Measurements from ENCODE around the gene EXOC4.
"Not testable (repeated sequence)": the region's sequence is repeated elsewhere in the genome, so short reads cannot be mapped to it uniquely, and the experiment has no call there.

EXOC4 gene

DNA sequence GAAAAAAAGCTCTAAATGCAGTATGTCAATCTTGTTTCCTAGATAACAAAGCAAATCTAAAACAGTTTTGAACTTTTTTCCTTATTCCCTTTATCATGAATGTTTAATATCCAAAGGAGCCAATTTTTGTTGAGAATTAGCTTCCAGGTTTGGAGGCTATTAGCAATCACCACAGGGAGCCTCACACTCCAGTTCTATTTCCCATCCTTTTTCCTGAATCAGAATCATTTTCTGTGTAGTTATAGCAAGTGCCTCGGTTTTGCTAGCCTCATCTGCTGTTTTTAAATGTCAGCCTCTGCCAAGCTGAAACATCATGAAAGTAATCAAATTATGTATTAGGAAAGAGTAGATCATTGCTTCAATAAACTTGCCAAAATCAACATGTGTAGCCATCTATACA is 516.8 kb downstream of the EXOC4 start:
- H3K9ac ChIP-seq (ENCODE audit: low read length in 5 of 5), result no peak overlapping the region
- no peaks in the 10 kb centered on the region for H3K36me3 ChIP-seq (ENCODE audit: control insufficient read depth in 5 of 5, insufficient read depth in 5 of 5, low read length in 5 of 5)
- H3K9me3 ChIP-seq (ENCODE audit: control insufficient read depth in 5 of 5, low read length in 5 of 5), result no peaks in the 10 kb centered on the region
- no peak overlapping the region for H3K27ac ChIP-seq (ENCODE audit: low read depth, low read length)
- peaks cover 0 to 5% (median 0%) of the 10 kb centered on the region in 5 donors for H3K4me1 ChIP-seq (ENCODE audit: control insufficient read depth in 5 of 5, insufficient read depth in 5 of 5, low read length in 5 of 5)
- no peaks in the 10 kb centered on the region for H3K27me3 ChIP-seq (ENCODE audit: control insufficient read depth in 5 of 5, insufficient read depth in 4 of 5, low read length in 5 of 5)
- H3K4me3 ChIP-seq (ENCODE audit: low read depth in 1 of 5, low read length in 5 of 5), result no peak overlapping the region

DNA sequence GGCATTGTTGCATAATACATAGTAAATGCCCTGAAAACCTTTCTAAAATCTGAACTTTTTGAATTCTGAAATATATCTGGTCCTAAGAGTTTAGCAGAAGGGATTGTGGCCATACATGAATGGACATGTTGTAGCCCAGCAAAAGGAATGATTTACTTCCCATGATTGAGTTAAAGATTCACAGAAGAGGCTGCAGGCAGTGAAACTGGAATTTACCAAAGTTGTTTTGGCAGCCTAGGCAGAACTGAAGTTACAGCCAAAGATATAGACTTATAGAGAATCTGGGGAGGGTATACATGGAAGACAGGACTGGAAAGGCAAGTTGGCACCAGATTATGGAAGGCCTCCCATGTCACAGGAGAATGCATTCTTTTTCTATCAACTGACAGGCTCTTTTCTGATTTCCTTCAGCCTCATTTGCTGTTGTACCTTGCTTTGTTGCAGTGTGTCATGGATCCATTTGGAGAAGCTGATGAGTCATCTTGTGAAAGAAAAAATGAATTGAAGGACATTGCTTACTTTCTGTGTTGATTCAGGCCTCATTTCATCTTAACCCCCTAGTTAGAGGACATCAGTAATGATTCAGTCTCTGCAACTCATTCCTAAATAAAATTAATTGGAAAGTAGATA is 518.1 kb downstream of the EXOC4 start:
- Histone ChIP-seq H3K36me3 (ENCODE audit: control insufficient read depth in 5 of 5, insufficient read depth in 5 of 5, low read length in 5 of 5) (no peaks in the 10 kb centered on the region), H3K27me3 (ENCODE audit: control insufficient read depth in 5 of 5, insufficient read depth in 4 of 5, low read length in 5 of 5) (no peaks in the 10 kb centered on the region), H3K27ac (ENCODE audit: low read depth, low read length) (no peak overlapping the region), H3K9ac (ENCODE audit: low read length in 5 of 5) (no peak overlapping the region), H3K9me3 (ENCODE audit: control insufficient read depth in 5 of 5, low read length in 5 of 5) (no peaks in the 10 kb centered on the region), H3K4me1 (ENCODE audit: control insufficient read depth in 5 of 5, insufficient read depth in 5 of 5, low read length in 5 of 5) (peaks cover 0 to 3% (median 0%) of the 10 kb centered on the region in 5 donors), H3K4me3 (ENCODE audit: low read depth in 1 of 5, low read length in 5 of 5) (no peak overlapping the region)

- Histone ChIP-seq H3K27ac (ENCODE audit: low read depth, low read length) (no peak overlapping the region), H3K9ac (ENCODE audit: low read length in 5 of 5) (no peak overlapping the region), H3K27me3 (ENCODE audit: control insufficient read depth in 5 of 5, insufficient read depth in 4 of 5, low read length in 5 of 5) (no peaks in the 10 kb centered on the region), H3K9me3 (ENCODE audit: control insufficient read depth in 5 of 5, low read length in 5 of 5) (no peaks in the 10 kb centered on the region), H3K4me1 (ENCODE audit: control insufficient read depth in 5 of 5, insufficient read depth in 5 of 5, low read length in 5 of 5) (peaks cover 0 to 3% (median 0%) of the 10 kb centered on the region in 5 donors), H3K4me3 (ENCODE audit: low read depth in 1 of 5, low read length in 5 of 5) (no peak overlapping the region), H3K36me3 (ENCODE audit: control insufficient read depth in 5 of 5, insufficient read depth in 5 of 5, low read length in 5 of 5) (no peaks in the 10 kb centered on the region)
These were observed 519.0 kb downstream of the EXOC4 start for GRCh38 chr7:133771788-133772419.

GRCh38 chr7:133773601-133774000 is 520.7 kb downstream of the EXOC4 start:
- Histone ChIP-seq H3K27me3 (ENCODE audit: control insufficient read depth in 5 of 5, insufficient read depth in 4 of 5, low read length in 5 of 5) (no peaks in the 10 kb centered on the region), H3K9me3 (ENCODE audit: control insufficient read depth in 5 of 5, low read length in 5 of 5) (no peaks in the 10 kb centered on the region), H3K36me3 (ENCODE audit: control insufficient read depth in 5 of 5, insufficient read depth in 5 of 5, low read length in 5 of 5) (no peaks in the 10 kb centered on the region), H3K9ac (ENCODE audit: low read length in 5 of 5) (no peak overlapping the region), H3K4me1 (ENCODE audit: control insufficient read depth in 5 of 5, insufficient read depth in 5 of 5, low read length in 5 of 5) (peaks cover 0 to 3% (median 0%) of the 10 kb centered on the region in 5 donors), H3K27ac (ENCODE audit: low read depth, low read length) (no peak overlapping the region), H3K4me3 (ENCODE audit: low read depth in 1 of 5, low read length in 5 of 5) (no peak overlapping the region)

- H3K9me3 ChIP-seq (ENCODE audit: control insufficient read depth in 5 of 5, low read length in 5 of 5), result no peaks in the 10 kb centered on the region
- no peak overlapping the region for H3K9ac ChIP-seq (ENCODE audit: low read length in 5 of 5)
- no peaks in the 10 kb centered on the region for H3K27me3 ChIP-seq (ENCODE audit: control insufficient read depth in 5 of 5, insufficient read depth in 4 of 5, low read length in 5 of 5)
- no peak overlapping the region for H3K27ac ChIP-seq (ENCODE audit: low read depth, low read length)
- no peaks in the 10 kb centered on the region for H3K4me1 ChIP-seq (ENCODE audit: control insufficient read depth in 5 of 5, insufficient read depth in 5 of 5, low read length in 5 of 5)
- H3K36me3 ChIP-seq (ENCODE audit: control insufficient read depth in 5 of 5, insufficient read depth in 5 of 5, low read length in 5 of 5), result no peaks in the 10 kb centered on the region
- H3K4me3 ChIP-seq (ENCODE audit: low read depth in 1 of 5, low read length in 5 of 5), result no peak overlapping the region
These were observed 522.3 kb downstream of the EXOC4 start for GRCh38 chr7:133775201-133775600.

DNA sequence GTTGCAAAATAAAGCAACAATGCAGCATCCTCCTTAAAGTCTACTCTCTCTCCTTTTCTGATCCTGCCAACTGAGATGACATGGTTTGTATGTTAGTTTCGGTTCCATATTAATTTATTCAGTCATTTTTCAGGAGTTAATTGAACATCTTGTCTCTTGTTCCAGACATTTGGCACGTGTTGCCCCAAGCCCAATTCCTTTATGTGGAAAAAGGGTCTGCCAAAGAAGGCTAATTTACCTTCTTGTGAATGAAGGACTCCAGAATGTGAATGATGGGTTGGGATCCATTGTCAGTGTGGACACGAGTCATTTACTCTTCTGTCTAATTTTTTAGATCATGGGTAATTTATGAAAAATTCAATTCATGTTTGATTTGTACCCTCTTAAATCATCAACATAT is 523.4 kb downstream of the EXOC4 start:
- Histone ChIP-seq H3K36me3 (ENCODE audit: control insufficient read depth in 5 of 5, insufficient read depth in 5 of 5, low read length in 5 of 5) (no peaks in the 10 kb centered on the region), H3K27me3 (ENCODE audit: control insufficient read depth in 5 of 5, insufficient read depth in 4 of 5, low read length in 5 of 5) (no peaks in the 10 kb centered on the region), H3K9ac (ENCODE audit: low read length in 5 of 5) (no peak overlapping the region), H3K9me3 (ENCODE audit: control insufficient read depth in 5 of 5, low read length in 5 of 5) (no peaks in the 10 kb centered on the region), H3K4me3 (ENCODE audit: low read depth in 1 of 5, low read length in 5 of 5) (no peak overlapping the region), H3K27ac (ENCODE audit: low read depth, low read length) (no peak overlapping the region), H3K4me1 (ENCODE audit: control insufficient read depth in 5 of 5, insufficient read depth in 5 of 5, low read length in 5 of 5) (no peaks in the 10 kb centered on the region)

DNA sequence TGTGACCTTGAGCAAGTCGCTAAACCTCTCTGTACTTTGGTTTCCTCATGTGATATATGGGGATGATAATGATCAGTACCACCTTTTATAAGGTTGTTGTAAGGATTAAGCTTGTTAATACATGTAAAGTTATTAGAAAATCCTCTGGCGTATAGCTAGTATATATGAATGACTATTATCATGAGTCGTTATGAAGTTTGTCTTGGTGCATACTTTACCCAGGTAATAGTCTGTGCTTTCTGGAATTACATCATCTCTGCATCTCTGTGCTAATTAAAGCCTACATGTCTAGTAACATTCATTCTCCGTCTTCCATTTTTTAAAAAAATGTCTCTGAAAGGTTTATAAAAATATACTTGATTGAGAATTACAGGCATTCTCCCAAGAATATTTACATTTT is 524.8 kb downstream of the EXOC4 start:
- Histone ChIP-seq H3K27ac (ENCODE audit: low read depth, low read length) (no peak overlapping the region), H3K36me3 (ENCODE audit: control insufficient read depth in 5 of 5, insufficient read depth in 5 of 5, low read length in 5 of 5) (no peaks in the 10 kb centered on the region), H3K4me3 (ENCODE audit: low read depth in 1 of 5, low read length in 5 of 5) (no peak overlapping the region), H3K9ac (ENCODE audit: low read length in 5 of 5) (no peak overlapping the region), H3K27me3 (ENCODE audit: control insufficient read depth in 5 of 5, insufficient read depth in 4 of 5, low read length in 5 of 5) (no peaks in the 10 kb centered on the region), H3K4me1 (ENCODE audit: control insufficient read depth in 5 of 5, insufficient read depth in 5 of 5, low read length in 5 of 5) (no peaks in the 10 kb centered on the region), H3K9me3 (ENCODE audit: control insufficient read depth in 5 of 5, low read length in 5 of 5) (no peaks in the 10 kb centered on the region)

- Histone ChIP-seq H3K4me1 (ENCODE audit: control insufficient read depth in 5 of 5, insufficient read depth in 5 of 5, low read length in 5 of 5) (no peaks in the 10 kb centered on the region), H3K36me3 (ENCODE audit: control insufficient read depth in 5 of 5, insufficient read depth in 5 of 5, low read length in 5 of 5) (no peaks in the 10 kb centered on the region), H3K27ac (ENCODE audit: low read depth, low read length) (no peak overlapping the region), H3K9me3 (ENCODE audit: control insufficient read depth in 5 of 5, low read length in 5 of 5) (no peaks in the 10 kb centered on the region), H3K27me3 (ENCODE audit: control insufficient read depth in 5 of 5, insufficient read depth in 4 of 5, low read length in 5 of 5) (no peaks in the 10 kb centered on the region), H3K4me3 (ENCODE audit: low read depth in 1 of 5, low read length in 5 of 5) (no peak overlapping the region), H3K9ac (ENCODE audit: low read length in 5 of 5) (no peak overlapping the region)
These were observed 525.6 kb downstream of the EXOC4 start for GRCh38 chr7:133778472-133778871.

DNA sequence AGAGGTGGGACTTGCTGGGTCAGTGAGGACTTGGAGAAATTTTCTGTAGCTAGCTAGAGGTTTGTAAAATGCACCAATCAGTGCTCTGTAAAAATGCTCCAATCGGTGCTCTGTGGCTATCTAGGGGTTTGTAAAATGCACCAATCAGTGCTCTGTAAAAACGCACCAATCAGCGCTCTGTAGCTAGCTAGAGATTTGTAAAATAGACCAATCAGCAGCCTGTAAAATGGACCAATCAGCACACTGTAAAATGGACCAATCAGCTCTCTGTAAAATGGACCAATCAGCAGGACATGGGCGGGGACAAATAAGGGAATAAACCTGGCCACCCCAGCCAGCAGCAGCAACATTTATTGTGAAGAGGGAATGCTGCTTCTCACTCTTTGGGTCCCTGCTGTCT is 526.7 kb downstream of the EXOC4 start:
- H3K27ac ChIP-seq (ENCODE audit: low read depth, low read length); H3K27me3 ChIP-seq (ENCODE audit: control insufficient read depth in 5 of 5, insufficient read depth in 4 of 5, low read length in 5 of 5); H3K9me3 ChIP-seq (ENCODE audit: control insufficient read depth in 5 of 5, low read length in 5 of 5); H3K4me1 ChIP-seq (ENCODE audit: control insufficient read depth in 5 of 5, insufficient read depth in 5 of 5, low read length in 5 of 5); H3K9ac ChIP-seq (ENCODE audit: low read length in 5 of 5); H3K36me3 ChIP-seq (ENCODE audit: control insufficient read depth in 5 of 5, insufficient read depth in 5 of 5, low read length in 5 of 5); H3K4me3 ChIP-seq (ENCODE audit: low read depth in 1 of 5, low read length in 5 of 5): not testable (repeated sequence)

GRCh38 chr7:133780912-133781311 is 528.0 kb downstream of the EXOC4 start:
- no peaks in the 10 kb centered on the region for H3K9me3 ChIP-seq (ENCODE audit: control insufficient read depth in 5 of 5, low read length in 5 of 5)

More at GRCh38 chr7:133780912-133781311, 528.0 kb downstream of the EXOC4 start:
- no peak overlapping the region for H3K27ac ChIP-seq (ENCODE audit: low read depth, low read length)
- no peaks in the 10 kb centered on the region for H3K27me3 ChIP-seq (ENCODE audit: control insufficient read depth in 5 of 5, insufficient read depth in 4 of 5, low read length in 5 of 5)
- no peak overlapping the region for H3K4me3 ChIP-seq (ENCODE audit: low read depth in 1 of 5, low read length in 5 of 5)
- no peak overlapping the region for H3K9ac ChIP-seq (ENCODE audit: low read length in 5 of 5)
- H3K4me1 ChIP-seq (ENCODE audit: control insufficient read depth in 5 of 5, insufficient read depth in 5 of 5, low read length in 5 of 5), result no peaks in the 10 kb centered on the region
- H3K36me3 ChIP-seq (ENCODE audit: control insufficient read depth in 5 of 5, insufficient read depth in 5 of 5, low read length in 5 of 5), result no peaks in the 10 kb centered on the region

Measured in subcutaneous abdominal adipose tissue (tissue), 5 donors.